Upper lobe of right lung (tissue), 1 donor: Measurements from ENCODE around the gene WWOX. TPM values are rescaled to one million over a fixed set of nuclear protein-coding genes. Genes with fewer than 3 reads are reported as not detected.
A peak's percentile ranks its signal among the peaks of the same experiment; 100 is the strongest.

ENCODE experiments used
- ATAC-seq: fragments of 200-7000 bp; cut with Tn5 transposase; one replicate; pipeline ENCODE4 v1.9.1; 2020; ENCODE audit warnings: mild to moderate bottlenecking, moderate library complexity
- DNase-seq: peaks from one replicate; pipeline ENCODE4 v3.0.0-alpha.2; 2020
- H3K27ac ChIP-seq: fragments of 200-600 bp; one replicate; pipeline ENCODE4 v1.8.0; 2022
- H3K27me3 ChIP-seq: fragments of 200-600 bp; one replicate; pipeline ENCODE4 v1.8.0; 2022; ENCODE audit warnings: mild to moderate bottlenecking
- H3K36me3 ChIP-seq: fragments of 200-600 bp; one replicate; pipeline ENCODE4 v1.8.0; 2022
- H3K4me1 ChIP-seq: fragments of 200-600 bp; one replicate; pipeline ENCODE4 v1.8.0; 2022
- H3K4me3 ChIP-seq: fragments of 200-600 bp; one replicate; pipeline ENCODE4 v1.8.0; 2022; ENCODE audit warnings: mild to moderate bottlenecking
- H3K9me3 ChIP-seq: fragments of 200-600 bp; one replicate; pipeline ENCODE4 v1.8.0; 2022
- intact Hi-C: fragments of 100-400 bp; cut with DNase I; formaldehyde crosslinking; loops from one replicate; pipeline ENCODE4 v1.11.0; 2022
- total RNA-seq: library from RNA; stranded (reverse); fragmentation: NEBNext Ultra II Directional; extraction: Animal tissue kit (Norgen Biotek cat#: 25700); gene quantifications from one replicate; pipeline ENCODE4 v1.2.1, GENCODE V29; 2021
- TF ChIP-seq, protein P1 (sequence below): fragments of 200-600 bp; IDR thresholded peaks from one replicate; pipeline ENCODE4 v1.8.0; 2022; ENCODE audit warnings: antibody characterized with exemption
- donor health status: DM: no; HTN: yes; CAD: no; lungs with severe emphysema.

The WWOX gene
- total RNA-seq, 1 donor from 2014 or later: 17.0 TPM

- DNase-seq (no peak), ATAC-seq (no peak)
- no peaks in the 10 kb centered on the region for H3K36me3 ChIP-seq
- TF ChIP-seq, protein P1, sequence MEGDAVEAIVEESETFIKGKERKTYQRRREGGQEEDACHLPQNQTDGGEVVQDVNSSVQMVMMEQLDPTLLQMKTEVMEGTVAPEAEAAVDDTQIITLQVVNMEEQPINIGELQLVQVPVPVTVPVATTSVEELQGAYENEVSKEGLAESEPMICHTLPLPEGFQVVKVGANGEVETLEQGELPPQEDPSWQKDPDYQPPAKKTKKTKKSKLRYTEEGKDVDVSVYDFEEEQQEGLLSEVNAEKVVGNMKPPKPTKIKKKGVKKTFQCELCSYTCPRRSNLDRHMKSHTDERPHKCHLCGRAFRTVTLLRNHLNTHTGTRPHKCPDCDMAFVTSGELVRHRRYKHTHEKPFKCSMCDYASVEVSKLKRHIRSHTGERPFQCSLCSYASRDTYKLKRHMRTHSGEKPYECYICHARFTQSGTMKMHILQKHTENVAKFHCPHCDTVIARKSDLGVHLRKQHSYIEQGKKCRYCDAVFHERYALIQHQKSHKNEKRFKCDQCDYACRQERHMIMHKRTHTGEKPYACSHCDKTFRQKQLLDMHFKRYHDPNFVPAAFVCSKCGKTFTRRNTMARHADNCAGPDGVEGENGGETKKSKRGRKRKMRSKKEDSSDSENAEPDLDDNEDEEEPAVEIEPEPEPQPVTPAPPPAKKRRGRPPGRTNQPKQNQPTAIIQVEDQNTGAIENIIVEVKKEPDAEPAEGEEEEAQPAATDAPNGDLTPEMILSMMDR: no peak
- intact Hi-C loops: no loop called here
- no peak overlapping the region for H3K4me3 ChIP-seq
- H3K27ac ChIP-seq: no peak overlapping the region
- H3K27me3 ChIP-seq: no peaks in the 10 kb centered on the region
- H3K9me3 ChIP-seq: no peaks in the 10 kb centered on the region
- H3K4me1 ChIP-seq: peaks cover 7% of the 10 kb centered on the region
Observed at GRCh38 chr16:78500659-78501270, 401.3 kb downstream of the WWOX start.

GRCh38 chr16:78501744-78502143, 402.3 kb downstream of the WWOX start:
- H3K4me1 ChIP-seq: peaks cover 7% of the 10 kb centered on the region
- no peaks in the 10 kb centered on the region for H3K9me3 ChIP-seq
- TF ChIP-seq, protein P1: no peak
- ATAC-seq: no peak
- no peak for DNase-seq
- no peak overlapping the region for H3K27ac ChIP-seq
- H3K4me3 ChIP-seq: no peak overlapping the region
- H3K36me3 ChIP-seq: no peaks in the 10 kb centered on the region
- intact Hi-C loops: no loop called here
- H3K27me3 ChIP-seq: no peaks in the 10 kb centered on the region

DNA sequence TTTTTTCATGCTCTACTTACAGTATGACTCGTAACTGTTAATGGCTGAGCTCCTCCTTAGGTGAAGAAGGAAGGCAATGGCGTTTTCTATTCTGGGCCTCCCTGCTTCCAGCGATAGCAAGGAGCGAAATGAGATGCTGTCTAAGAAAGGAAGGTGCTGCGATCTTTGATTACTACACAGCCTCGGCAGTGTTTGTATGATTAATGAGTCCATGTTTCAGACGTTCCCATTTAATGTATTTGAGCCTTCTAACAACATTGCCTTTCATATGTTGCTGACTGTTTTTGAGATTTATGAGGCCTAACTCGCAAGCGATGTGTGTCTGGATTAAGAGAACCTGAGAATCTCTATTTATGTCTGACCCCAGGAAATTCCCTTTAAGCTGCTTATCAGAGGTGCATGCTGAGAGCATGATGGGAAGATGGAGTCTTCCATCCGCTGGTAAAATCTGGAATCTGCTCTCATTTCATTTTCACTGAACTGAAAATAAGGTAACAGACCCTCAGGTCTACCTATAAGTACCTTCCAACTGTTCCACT, 403.4 kb downstream of the WWOX start:
- intact Hi-C loops: no loop called here
- Histone ChIP-seq H3K4me3 (no peak overlapping the region), H3K27ac (no peak overlapping the region), H3K9me3 (no peaks in the 10 kb centered on the region), H3K27me3 (no peaks in the 10 kb centered on the region), H3K36me3 (no peaks in the 10 kb centered on the region), H3K4me1 (peaks cover 7% of the 10 kb centered on the region)
- TF ChIP-seq, protein P1: no peak
- ATAC-seq (no peak), DNase-seq (no peak)

DNA sequence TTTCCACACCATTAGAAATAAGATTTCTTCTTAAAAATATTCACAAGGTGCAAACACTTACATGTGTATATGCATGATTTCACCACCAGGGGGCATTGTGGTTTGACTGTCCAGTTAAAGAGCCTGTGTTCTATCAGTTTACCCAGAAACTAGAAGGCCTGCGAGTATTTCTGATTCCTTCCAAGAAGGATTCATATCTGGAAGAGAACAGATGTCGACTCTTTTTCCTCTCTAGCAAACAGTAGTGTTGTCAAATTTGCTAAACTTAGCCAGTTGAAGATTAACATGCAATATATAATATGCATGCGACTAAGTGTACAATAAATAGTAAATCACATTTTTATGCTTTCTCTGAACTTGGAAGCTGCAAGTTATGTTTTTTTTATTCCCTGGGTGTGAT, 404.1 kb downstream of the WWOX start:
- DNase-seq (no peak), ATAC-seq (peak; percentile 64)
- Histone ChIP-seq H3K27me3 (no peaks in the 10 kb centered on the region), H3K4me1 (peaks cover 7% of the 10 kb centered on the region), H3K9me3 (no peaks in the 10 kb centered on the region), H3K36me3 (no peaks in the 10 kb centered on the region), H3K27ac (no peak overlapping the region), H3K4me3 (no peak overlapping the region)
- intact Hi-C loops: no loop called here
- TF ChIP-seq, protein P1: peak; percentile 84

GRCh38 chr16:78504401-78504851, 405.0 kb downstream of the WWOX start:
- H3K27me3 ChIP-seq: no peaks in the 10 kb centered on the region
- no peak for DNase-seq
- H3K36me3 ChIP-seq: no peaks in the 10 kb centered on the region
- intact Hi-C loops: no loop called here
- TF ChIP-seq, protein P1: no peak
- no peak for ATAC-seq
- H3K4me1 ChIP-seq: peaks cover 7% of the 10 kb centered on the region
- H3K9me3 ChIP-seq: no peaks in the 10 kb centered on the region
- H3K4me3 ChIP-seq: no peak overlapping the region
- no peak overlapping the region for H3K27ac ChIP-seq

GRCh38 chr16:78505036-78505435, 405.6 kb downstream of the WWOX start:
- DNase-seq: no peak
- Histone ChIP-seq H3K27ac (peak overlapping the region; percentile 56), H3K36me3 (no peaks in the 10 kb centered on the region), H3K9me3 (no peaks in the 10 kb centered on the region), H3K4me1 (peaks cover 7% of the 10 kb centered on the region), H3K4me3 (no peak overlapping the region), H3K27me3 (no peaks in the 10 kb centered on the region)
- intact Hi-C loops: no loop called here
- ATAC-seq: no peak
- TF ChIP-seq, protein P1: no peak
